HG03558 (cell line): ENCODE measurements around the gene PTPRG.
"Not testable (repeated sequence)": the region's sequence is repeated elsewhere in the genome, so short reads cannot be mapped to it uniquely, and the experiment has no call there.

Experiments
- ATAC-seq: cut with Tn5 transposase; IDR thresholded peaks from one replicate; pipeline ENCODE4 v1.9.1; 2021; ENCODE audit warnings: moderate number of reproducible peaks; ENCODE audit not compliant: unreplicated experiment; ENCODE audit errors: extremely low read depth

Gene PTPRG

GRCh38 chr3:61561374-61562041 is at the start of gene PTPRG:
Gene PTPRG, plus strand, starts transcription at chr3:61561571. Its CDS starts 717 bp downstream, at chr3:61562288.
- ATAC-seq = no peak

GRCh38 chr3:61518590-61518989 is 42.8 kb upstream of the PTPRG start:
- no peak for ATAC-seq

GRCh38 chr3:61520966-61521628 is 40.3 kb upstream of the PTPRG start:
- peak; percentile 96 for ATAC-seq

GRCh38 chr3:61522060-61522459 is 39.3 kb upstream of the PTPRG start:
- ATAC-seq = no peak

- ATAC-seq = no peak
These were observed 38.7 kb upstream of the PTPRG start for GRCh38 chr3:61522626-61523025.

GRCh38 chr3:61524933-61525332 is 36.4 kb upstream of the PTPRG start:
- ATAC-seq = no peak

- no peak for ATAC-seq
These were observed 35.1 kb upstream of the PTPRG start for GRCh38 chr3:61526308-61526707.

- ATAC-seq = no peak
These were observed 34.4 kb upstream of the PTPRG start for GRCh38 chr3:61527011-61527410.

GRCh38 chr3:61530355-61530754 is 31.0 kb upstream of the PTPRG start:
- ATAC-seq = no peak

GRCh38 chr3:61531528-61531927 is 29.8 kb upstream of the PTPRG start:
- ATAC-seq = no peak

GRCh38 chr3:61532739-61533500 is 28.5 kb upstream of the PTPRG start:
- ATAC-seq = no peak

- no peak for ATAC-seq
These were observed 25.5 kb upstream of the PTPRG start for GRCh38 chr3:61535826-61536225.

GRCh38 chr3:61537366-61537765 is 24.0 kb upstream of the PTPRG start:
- no peak for ATAC-seq

GRCh38 chr3:61538486-61538885 is 22.9 kb upstream of the PTPRG start:
- ATAC-seq = no peak

GRCh38 chr3:61541694-61542093 is 19.7 kb upstream of the PTPRG start:
- no peak for ATAC-seq

- no peak for ATAC-seq
These were observed 15.7 kb upstream of the PTPRG start for GRCh38 chr3:61545716-61546115.

- ATAC-seq = no peak
These were observed 13.7 kb upstream of the PTPRG start for GRCh38 chr3:61547625-61548024.

GRCh38 chr3:61552704-61553103 is 8.7 kb upstream of the PTPRG start:
- not testable (repeated sequence) for ATAC-seq

GRCh38 chr3:61559136-61559731 is 2.1 kb upstream of the PTPRG start:
- no peak for ATAC-seq

- ATAC-seq = no peak
These were observed 626 bp upstream of the PTPRG start for GRCh38 chr3:61560517-61561373.
